ENCODE data around the gene SLC25A25.
"Not testable (repeated sequence)": the region's sequence is repeated elsewhere in the genome, so short reads cannot be mapped to it uniquely, and the experiment has no call there.

SLC25A25 gene

DNA sequence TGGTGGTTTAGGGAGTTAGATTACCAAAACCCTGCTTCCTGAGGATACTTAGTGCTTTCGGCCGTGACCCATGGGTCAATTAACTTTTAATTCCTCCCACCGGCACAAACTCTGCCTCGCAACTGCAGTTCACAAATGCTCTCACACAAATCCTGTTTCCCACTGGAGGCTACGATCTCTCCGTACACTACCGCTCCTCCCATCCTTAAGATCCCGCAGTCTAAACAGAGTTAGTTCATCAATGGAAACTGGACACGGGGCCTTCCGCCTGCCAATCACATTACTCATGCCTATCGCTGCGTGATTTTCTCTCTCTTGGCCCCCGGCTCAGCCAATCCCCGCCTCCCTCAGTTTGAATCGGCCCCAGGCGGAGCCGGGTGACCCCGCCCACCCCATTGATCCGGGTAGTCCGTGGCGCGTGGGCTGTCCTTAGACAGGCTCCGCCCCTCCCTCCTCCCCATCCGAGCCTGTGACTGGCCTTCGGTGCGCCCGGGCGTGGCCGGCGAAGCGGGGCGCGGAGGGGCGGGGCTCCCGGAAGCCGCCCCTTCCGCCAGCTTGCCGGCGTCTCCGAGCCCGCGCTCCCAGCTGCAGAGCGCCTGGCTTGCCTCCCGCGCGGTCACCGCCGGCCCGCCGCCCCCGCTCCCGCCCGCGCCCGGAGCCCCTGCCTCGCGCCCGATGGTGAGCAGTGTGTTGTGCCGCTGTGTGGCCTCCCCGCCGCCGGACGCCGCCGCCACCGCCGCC lies at the start of gene SLC25A25:
Gene SLC25A25, plus strand, starts transcription at position 588 of the 741 bp plus-strand sequence. Its CDS starts 88 bp downstream, at position 676.
- DNase-seq (ENCODE audit: low read depth in 3 of 3), result peak; percentile 100

- DNase-seq (ENCODE audit: low read depth in 3 of 3), result no peak
Measured at GRCh38 chr9:128020692-128021091, 47.3 kb upstream of the SLC25A25 start.

GRCh38 chr9:128021098-128021497 lies 46.9 kb upstream of the SLC25A25 start:
- no peak for DNase-seq (ENCODE audit: low read depth in 3 of 3)

DNA sequence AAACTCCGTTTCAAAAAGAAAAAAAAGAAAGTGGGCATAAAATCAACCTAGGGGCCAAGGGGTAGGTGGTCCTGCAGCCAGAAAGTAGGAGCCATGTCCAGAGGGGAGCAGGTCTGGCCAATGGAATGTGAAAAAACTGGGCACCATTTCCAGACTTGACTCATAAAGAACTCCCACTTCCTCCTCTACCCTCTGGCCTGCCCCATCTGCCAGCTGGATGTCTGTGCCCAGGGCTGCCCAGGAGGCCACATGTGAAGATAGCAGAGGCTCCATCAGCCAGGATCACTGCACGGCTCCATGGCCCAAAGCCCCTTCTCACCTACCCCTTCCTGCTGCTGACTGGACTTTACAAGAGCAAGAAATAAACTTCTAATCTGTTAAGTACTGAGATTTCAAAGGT lies 45.1 kb upstream of the SLC25A25 start:
- no peak for DNase-seq (ENCODE audit: low read depth in 3 of 3)

- not testable (repeated sequence) for DNase-seq (ENCODE audit: low read depth in 3 of 3)
Measured at GRCh38 chr9:128023671-128024070, 44.4 kb upstream of the SLC25A25 start.

DNA sequence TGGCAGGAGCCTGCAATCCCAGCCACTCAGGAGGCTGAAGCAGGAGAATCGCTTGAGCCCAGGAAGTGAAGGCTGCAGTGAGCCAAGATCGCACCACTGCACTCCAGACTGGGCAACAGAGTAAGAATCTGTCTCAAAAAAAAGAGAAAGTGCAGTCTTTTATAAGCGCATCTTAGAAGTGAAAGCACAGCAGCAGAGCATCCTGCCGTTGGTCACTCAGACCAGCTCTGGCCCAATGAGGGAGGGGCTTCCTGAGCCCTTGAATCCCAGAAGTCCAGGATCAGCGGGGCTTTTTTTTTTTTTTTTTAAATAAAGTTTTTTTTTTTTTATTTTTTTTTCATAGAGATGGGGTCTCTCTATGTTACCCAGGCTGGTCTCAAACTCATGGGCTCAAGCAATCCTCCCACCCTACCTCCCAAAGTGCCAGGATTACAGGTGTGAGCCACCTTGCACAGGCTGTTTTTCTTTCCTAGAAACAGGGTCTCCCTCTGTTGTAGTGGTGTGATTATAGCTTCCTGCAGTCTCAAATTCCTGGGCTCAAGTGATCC lies 43.2 kb upstream of the SLC25A25 start:
- DNase-seq (ENCODE audit: low read depth in 3 of 3), result no peak

GRCh38 chr9:128025736-128026135 lies 42.3 kb upstream of the SLC25A25 start:
- no peak for DNase-seq (ENCODE audit: low read depth in 3 of 3)

DNA sequence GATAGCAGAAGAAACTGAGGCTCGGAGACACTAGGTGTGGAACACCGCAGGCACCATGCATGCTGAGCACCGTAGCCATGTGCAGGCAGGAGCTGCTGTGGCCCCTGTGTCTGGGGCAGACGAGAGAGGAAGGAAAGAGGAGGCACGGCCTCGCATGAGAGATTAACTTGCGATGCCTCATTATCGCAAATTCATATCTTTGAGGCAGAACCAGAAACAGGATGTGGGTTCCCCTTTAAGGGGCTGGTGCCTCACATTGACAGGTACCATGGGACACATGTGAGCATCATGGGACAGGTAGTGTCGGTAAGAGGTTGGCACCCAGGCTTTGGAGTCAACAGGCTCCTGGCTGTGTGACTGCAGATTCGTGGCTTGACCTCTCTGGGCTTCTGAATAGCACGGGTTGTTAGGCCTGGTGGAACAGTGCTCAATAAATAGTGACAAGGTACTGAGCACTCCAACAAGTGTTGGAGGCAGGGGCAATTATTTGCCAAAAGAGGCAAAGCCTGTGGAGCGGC lies 41.7 kb upstream of the SLC25A25 start:
- DNase-seq (ENCODE audit: low read depth in 3 of 3), result peak in 2 of 3 experiments; percentile 58 to 63

DNA sequence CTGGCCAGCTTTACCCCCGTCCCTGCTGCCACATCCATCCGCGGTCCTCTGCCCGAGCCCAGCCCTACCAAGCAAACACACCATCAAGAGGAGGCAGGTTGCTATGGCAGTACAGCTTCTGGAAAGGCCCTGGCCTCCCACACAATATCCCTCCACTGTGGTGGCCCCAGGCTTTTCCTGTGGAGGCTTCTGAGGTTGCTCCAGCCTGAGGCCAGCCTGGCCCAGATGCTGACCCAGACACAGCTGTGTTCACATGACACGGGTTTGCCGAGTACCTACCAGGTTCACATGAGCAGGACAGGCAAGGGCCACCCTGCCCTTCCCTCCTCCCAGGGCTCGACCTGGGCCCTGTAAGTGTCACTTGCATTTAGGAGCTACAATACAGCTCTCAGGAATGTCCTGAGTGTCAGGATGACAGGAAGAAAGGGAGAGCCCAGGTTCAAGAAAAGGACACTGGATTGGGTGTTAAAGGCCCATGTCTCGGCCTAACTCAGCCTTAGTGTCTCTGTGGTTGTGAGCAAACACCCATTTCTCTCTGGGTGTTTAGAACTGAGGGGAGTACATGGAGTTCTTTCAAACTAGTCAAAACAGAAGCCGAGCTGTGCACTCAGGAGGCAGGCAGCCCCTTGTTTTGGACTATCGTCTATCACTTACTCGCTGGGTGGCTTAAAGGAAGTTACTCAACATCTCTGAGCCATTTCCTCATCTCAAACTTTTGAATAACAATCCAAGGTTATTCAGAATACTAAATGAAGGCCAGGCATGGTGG lies 41.1 kb upstream of the SLC25A25 start:
- peak in 1 of 3 experiments; percentile 38 for DNase-seq (ENCODE audit: low read depth in 3 of 3)

DNA sequence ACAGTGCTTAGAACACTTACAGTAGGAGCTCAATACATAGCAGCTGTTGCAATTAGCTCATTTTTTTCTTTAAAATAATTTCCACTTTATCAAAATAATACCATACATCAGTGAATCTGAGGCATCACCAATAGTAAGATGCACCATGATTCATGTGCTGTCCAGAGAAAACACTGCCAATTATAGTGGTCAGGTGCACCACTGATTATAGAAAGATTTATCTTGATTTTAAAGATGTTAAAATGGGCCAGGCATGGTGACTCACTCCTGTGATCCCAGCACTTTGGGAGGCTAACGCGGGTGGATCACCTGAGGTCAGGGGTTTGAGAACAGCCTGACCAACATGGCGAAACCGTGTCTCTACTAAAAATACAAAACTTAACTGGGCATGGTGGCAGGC lies 40.3 kb upstream of the SLC25A25 start:
- no peak for DNase-seq (ENCODE audit: low read depth in 3 of 3)

GRCh38 chr9:128033609-128034008 lies 34.4 kb upstream of the SLC25A25 start:
- no peak for DNase-seq (ENCODE audit: low read depth in 3 of 3)

GRCh38 chr9:128034821-128035652 lies 33.0 kb upstream of the SLC25A25 start:
- peak; percentile 35 to 53 (median 45) for DNase-seq (ENCODE audit: low read depth in 3 of 3)

GRCh38 chr9:128036522-128036921 lies 31.5 kb upstream of the SLC25A25 start:
- not testable (repeated sequence) for DNase-seq (ENCODE audit: low read depth in 3 of 3)

DNA sequence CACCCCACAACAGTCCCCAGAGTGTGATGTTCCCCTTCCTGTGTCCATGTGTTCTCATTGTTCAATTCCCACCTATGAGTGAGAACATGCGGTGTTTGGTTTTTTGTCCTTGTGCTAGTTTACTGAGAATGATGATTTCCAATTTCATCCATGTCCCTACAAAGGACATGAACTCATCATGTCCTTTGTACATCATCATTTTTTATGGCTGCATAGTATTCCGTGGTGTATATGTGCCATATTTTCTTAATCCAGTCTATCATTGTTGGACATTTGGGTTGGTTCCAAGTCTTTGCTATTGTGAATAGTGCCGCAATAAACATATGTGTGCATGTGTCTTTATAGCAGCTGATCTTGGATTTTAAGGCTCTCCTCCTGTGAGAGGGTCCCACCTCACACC lies 27.2 kb upstream of the SLC25A25 start:
- DNase-seq (ENCODE audit: low read depth in 3 of 3), result not testable (repeated sequence)

GRCh38 chr9:128042043-128042442 lies 26.0 kb upstream of the SLC25A25 start:
- DNase-seq (ENCODE audit: low read depth in 3 of 3), result no peak

GRCh38 chr9:128043467-128043868 lies 24.6 kb upstream of the SLC25A25 start:
- DNase-seq (ENCODE audit: low read depth in 3 of 3), result no peak

DNA sequence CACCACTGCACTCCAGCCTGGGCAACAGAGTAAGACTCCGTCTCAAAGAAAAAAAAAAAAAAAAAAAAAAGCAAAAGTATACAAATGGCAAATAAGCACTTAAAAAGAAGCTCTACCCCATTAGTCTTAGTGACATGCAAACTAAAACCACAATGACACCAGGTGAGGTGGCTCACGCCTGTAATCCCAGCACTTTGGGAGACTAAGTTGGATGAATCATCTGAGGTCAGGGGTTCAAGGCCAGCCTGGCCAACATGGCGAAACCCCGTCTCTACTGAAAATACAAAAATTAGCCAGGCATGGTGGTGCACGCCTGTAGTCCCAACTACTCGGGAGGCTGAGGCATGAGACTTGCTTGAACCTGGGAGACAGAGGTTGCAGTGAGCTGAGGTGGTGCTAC lies 22.6 kb upstream of the SLC25A25 start:
- not testable (repeated sequence) for DNase-seq (ENCODE audit: low read depth in 3 of 3)

- no peak for DNase-seq (ENCODE audit: low read depth in 3 of 3)
Measured at GRCh38 chr9:128045831-128046230, 22.2 kb upstream of the SLC25A25 start.

GRCh38 chr9:128047231-128047630 lies 20.8 kb upstream of the SLC25A25 start:
- no peak for DNase-seq (ENCODE audit: low read depth in 3 of 3)

- no peak for DNase-seq (ENCODE audit: low read depth in 3 of 3)
Measured at GRCh38 chr9:128048663-128049062, 19.4 kb upstream of the SLC25A25 start.

DNA sequence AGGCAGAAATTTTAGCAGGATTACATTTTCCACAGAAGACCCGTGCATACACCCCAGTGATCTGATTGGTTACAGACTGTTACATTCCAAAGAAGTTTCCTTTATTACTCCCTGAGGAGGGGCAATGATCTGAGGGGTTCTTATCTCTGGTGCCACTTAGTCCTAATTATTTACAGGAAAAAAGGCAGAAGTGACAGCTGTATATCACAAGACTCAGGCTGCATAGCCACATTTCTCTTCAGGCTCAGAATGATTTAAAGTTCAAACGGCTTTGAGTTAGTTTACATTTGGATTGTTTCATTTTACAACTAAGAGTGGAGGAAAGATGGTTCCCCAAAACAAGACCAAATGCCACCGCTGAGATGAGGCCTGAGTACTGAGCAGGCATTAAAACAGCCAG lies 18.2 kb upstream of the SLC25A25 start:
- no peak for DNase-seq (ENCODE audit: low read depth in 3 of 3)

All from stimulated activated CD4-positive, alpha-beta T cell treated with anti-CD3 and anti-CD28 coated beads, TNF-alpha, amount 100 ng/mL, for 24 hours (primary cell).